Measurements from ENCODE around the gene ACP3.

The ACP3 gene

DNA sequence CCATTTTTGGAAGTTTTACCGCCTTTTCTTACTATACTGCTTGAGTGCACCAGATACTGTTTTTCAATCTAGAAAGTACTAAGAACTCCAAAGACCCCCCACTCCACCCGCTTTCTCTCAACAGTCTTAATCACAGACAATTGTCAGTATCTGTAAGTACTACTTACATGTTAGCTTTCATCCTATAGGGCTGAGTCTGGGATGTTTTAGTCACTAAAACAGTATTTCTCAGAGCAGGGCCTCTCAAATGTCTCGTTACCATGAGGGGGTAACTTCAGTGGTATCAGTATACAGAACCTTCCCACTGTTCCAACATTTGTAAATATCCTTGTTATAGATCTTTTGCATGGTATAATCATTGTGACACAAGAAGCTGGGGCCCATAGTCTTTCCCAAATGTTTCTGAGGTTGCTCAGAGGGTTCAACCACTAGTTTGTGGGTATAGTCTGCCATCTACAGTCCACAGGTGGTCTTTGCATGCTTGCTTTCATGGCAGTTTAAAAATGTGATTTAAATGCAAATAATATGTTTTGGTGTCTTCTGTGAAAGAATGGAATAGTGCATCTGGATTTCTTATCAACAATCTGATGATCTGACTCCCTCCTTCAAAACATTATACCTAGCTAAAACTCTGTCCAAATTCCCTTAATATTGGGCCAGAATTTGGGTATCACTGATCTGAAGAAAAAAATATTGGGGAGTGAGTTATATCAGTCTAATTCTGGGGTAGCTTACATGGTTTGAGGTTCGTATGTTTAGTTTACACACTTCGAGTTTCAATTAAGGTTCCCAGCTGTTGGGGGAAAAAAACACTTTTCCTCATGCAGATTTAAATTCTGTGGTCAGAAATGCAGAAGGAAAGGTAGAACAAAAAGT lies 82.1 kb downstream of the ACP3 start:
- TF ChIP-seq ZFX (IDR thresholded peaks at IDR 0.05): no peak
- TF ChIP-seq CTCF (conservative IDR thresholded peaks at IDR 0.05): peak; percentile 94
- no peak overlapping the region for H3K27ac ChIP-seq

- no peak for TF ChIP-seq ZFX (IDR thresholded peaks at IDR 0.05)
- TF ChIP-seq CTCF (conservative IDR thresholded peaks at IDR 0.05): no peak
- no peak overlapping the region for H3K27ac ChIP-seq
Measured at GRCh38 chr3:132401255-132401654, 84.0 kb downstream of the ACP3 start.

DNA sequence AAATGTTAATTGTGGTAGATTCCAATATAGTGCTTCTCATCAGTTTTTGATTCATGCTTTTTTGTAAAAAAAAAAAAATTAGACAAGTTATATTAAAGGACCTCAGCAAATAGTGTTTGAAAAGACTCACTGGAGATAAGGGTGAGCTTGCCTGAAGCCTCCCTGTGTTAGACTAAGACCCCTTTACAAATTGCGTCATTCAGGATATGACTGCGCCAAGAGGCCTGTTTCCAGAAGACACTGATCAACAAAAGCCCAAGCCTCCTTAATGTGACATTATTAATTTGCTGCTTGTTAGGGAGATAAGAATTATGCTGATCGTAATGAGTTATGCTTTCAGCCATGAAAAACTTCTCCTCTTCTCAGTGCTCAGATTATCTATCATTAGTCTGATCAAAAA lies 87.1 kb downstream of the ACP3 start:
- no peak overlapping the region for H3K27ac ChIP-seq
- TF ChIP-seq ZFX (IDR thresholded peaks at IDR 0.05): no peak
- TF ChIP-seq CTCF (conservative IDR thresholded peaks at IDR 0.05): no peak

- H3K27ac ChIP-seq: no peak overlapping the region
Measured at GRCh38 chr3:132405188-132405587, 88.0 kb downstream of the ACP3 start.

DNA sequence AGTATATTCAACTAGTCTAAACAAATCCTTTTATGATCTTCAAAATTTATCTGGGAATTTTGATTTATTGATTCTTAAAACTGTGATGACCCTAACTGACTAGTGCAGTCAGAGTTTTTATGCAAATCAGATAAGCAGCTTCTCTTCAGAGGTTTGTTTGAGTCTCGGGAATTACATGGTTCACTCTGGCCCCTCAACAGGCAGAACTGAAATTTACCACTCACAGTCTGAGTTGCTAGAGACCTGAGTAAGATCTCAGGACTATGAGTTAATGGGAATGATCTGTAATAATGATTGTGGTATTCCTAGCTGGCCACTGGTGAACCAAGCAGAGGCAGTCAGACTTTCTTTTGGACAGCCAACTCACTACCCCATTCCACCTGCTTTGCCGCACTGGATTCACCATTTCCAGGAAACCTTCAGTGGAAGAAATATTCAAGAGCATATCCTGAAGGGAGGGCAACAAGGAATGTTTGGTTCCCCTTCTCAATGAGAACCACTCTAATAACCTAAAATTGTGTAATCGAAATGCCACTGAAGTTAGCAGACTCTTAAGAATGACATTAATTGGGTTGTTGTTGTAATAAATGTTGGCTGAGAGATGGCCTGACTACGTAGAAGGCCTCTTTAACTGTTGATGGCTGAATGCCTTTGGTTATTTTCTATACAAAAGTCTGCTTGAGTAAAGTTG lies 88.5 kb downstream of the ACP3 start:
- TF ChIP-seq ZFX (IDR thresholded peaks at IDR 0.05): no peak
- TF ChIP-seq CTCF (conservative IDR thresholded peaks at IDR 0.05): no peak
- no peak overlapping the region for H3K27ac ChIP-seq

More at GRCh38 chr3:132405188-132405587, 88.0 kb downstream of the ACP3 start:
- TF ChIP-seq CTCF (conservative IDR thresholded peaks at IDR 0.05) (no peak), ZFX (IDR thresholded peaks at IDR 0.05) (no peak)

DNA sequence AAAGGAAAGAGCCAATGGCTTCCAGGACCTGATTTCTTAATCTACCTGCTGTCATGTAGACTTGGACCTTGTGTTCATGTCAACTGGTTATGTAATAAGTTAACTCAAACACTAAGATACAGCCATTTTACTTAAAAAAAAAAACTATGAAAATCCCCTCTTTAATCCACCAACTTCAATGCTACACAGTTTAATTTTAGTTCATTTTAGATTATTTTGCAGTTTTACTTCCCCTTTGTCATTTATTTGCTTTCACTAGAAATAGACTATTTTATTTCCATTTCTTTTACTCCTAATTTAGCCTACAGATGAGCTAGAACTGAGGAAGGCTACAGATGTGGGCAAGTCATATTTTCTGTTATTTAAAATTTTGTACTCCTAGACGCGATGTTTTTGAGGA lies 89.4 kb downstream of the ACP3 start:
- TF ChIP-seq ZFX (IDR thresholded peaks at IDR 0.05) (no peak), CTCF (conservative IDR thresholded peaks at IDR 0.05) (no peak)
- no peak overlapping the region for H3K27ac ChIP-seq

- no peak overlapping the region for H3K27ac ChIP-seq
- no peak for TF ChIP-seq ZFX (IDR thresholded peaks at IDR 0.05)
- no peak for TF ChIP-seq CTCF (conservative IDR thresholded peaks at IDR 0.05)
Measured at GRCh38 chr3:132407025-132407424, 89.8 kb downstream of the ACP3 start.
